Astrocyte of the cerebellum (primary cell): ENCODE measurements around the gene LPIN3.

Experiments
- DNase-seq: peaks from one replicate; pipeline ENCODE4 v3.0.0-alpha.2; 2011; ENCODE audit warnings: low read depth
- H3K4me3 ChIP-seq: 2 replicates; pipeline ENCODE4 v1.5.1; 2011; ENCODE audit warnings: mild to moderate bottlenecking, low read depth, low read length, moderate library complexity
- CTCF ChIP-seq: IDR thresholded peaks from 2 replicates; pipeline ENCODE4 v1.5.1; 2012; ENCODE audit warnings: low read length, low read depth, moderate library complexity, mild to moderate bottlenecking; ENCODE audit errors: missing control alignments
- in situ Hi-C: cut with HindIII; loops from 2 replicates; pipeline ENCODE4 v1.10.0; 2017; ENCODE audit warnings: low sequenced_read_pairs

Gene LPIN3

GRCh38 chr20:41344938-41345728 is 4.5 kb downstream of the LPIN3 start:
- no peak for TF ChIP-seq CTCF
- in situ Hi-C loops, result no loop called here
- H3K4me3 ChIP-seq, result no peak overlapping the region
- DNase-seq, result no peak

GRCh38 chr20:41345729-41346067 is 5.1 kb downstream of the LPIN3 start:
- no peak for DNase-seq
- TF ChIP-seq CTCF, result no peak
- in situ Hi-C loops, result no loop called here
- no peak overlapping the region for H3K4me3 ChIP-seq

- no peak for TF ChIP-seq CTCF
- no peak overlapping the region for H3K4me3 ChIP-seq
- no peak for DNase-seq
- in situ Hi-C loops, result no loop called here
Measured at GRCh38 chr20:41347523-41348429, 7.2 kb downstream of the LPIN3 start.

GRCh38 chr20:41348430-41349172 is 8.0 kb downstream of the LPIN3 start:
- DNase-seq, result no peak
- no peak for TF ChIP-seq CTCF
- H3K4me3 ChIP-seq, result no peak overlapping the region
- in situ Hi-C loops, result no loop called here

- in situ Hi-C loops, result no loop called here
- no peak overlapping the region for H3K4me3 ChIP-seq
- TF ChIP-seq CTCF, result no peak
- DNase-seq, result no peak
Measured at GRCh38 chr20:41349266-41349665, 8.6 kb downstream of the LPIN3 start.

GRCh38 chr20:41349943-41350342 is 9.3 kb downstream of the LPIN3 start:
- H3K4me3 ChIP-seq, result no peak overlapping the region
- DNase-seq, result no peak
- in situ Hi-C loops, result no loop called here
- TF ChIP-seq CTCF, result no peak
